Stimulated activated naive CD4-positive, alpha-beta T cell (primary cell): ENCODE measurements around the gene C16orf89.
A peak's percentile ranks its signal among the peaks of the same experiment; 100 is the strongest.
"Not testable (repeated sequence)": the region's sequence is repeated elsewhere in the genome, so short reads cannot be mapped to it uniquely, and the experiment has no call there.

Experiments
- DNase-seq, 6 experiments: peaks; one replicate each; lab custom pipeline; 2025; lab: John Stamatoyannopoulos, UW

Gene C16orf89

GRCh38 chr16:5084802-5085201 lies 19.0 kb upstream of the C16orf89 start:
- DNase-seq, result peak in 5 of 6 experiments; percentile 30 to 49 (median 34)

GRCh38 chr16:5084099-5084731 lies 18.5 kb upstream of the C16orf89 start:
- not testable (repeated sequence) for DNase-seq

GRCh38 chr16:5083646-5084045 lies 17.9 kb upstream of the C16orf89 start:
- not testable (repeated sequence) for DNase-seq

GRCh38 chr16:5080996-5081395 lies 15.2 kb upstream of the C16orf89 start:
- DNase-seq, result not testable (repeated sequence)

GRCh38 chr16:5080461-5080860 lies 14.7 kb upstream of the C16orf89 start:
- DNase-seq, result not testable (repeated sequence)

GRCh38 chr16:5078626-5079025 lies 12.9 kb upstream of the C16orf89 start:
- DNase-seq, result no peak

- DNase-seq, result no peak
Observed at GRCh38 chr16:5077304-5077703, 11.5 kb upstream of the C16orf89 start.

GRCh38 chr16:5075637-5076036 lies 9.9 kb upstream of the C16orf89 start:
- no peak for DNase-seq

- DNase-seq, result not testable (repeated sequence)
Observed at GRCh38 chr16:5073771-5074170, 8.0 kb upstream of the C16orf89 start.

- DNase-seq, result no peak
Observed at GRCh38 chr16:5073279-5073629, 7.5 kb upstream of the C16orf89 start.

- DNase-seq, result no peak
Observed at GRCh38 chr16:5072334-5073278, 6.8 kb upstream of the C16orf89 start.

GRCh38 chr16:5071681-5072333 lies 6.1 kb upstream of the C16orf89 start, which contains the start of gene ALG1:
TSS of gene ALG1 (plus strand) at chr16:5071843. CDS start at chr16:5071850, 7 bp downstream.
- peak; percentile 74 to 86 (median 84) for DNase-seq

- DNase-seq, result no peak
Observed at GRCh38 chr16:5071341-5071680, 5.6 kb upstream of the C16orf89 start.

GRCh38 chr16:5070431-5071186 lies 4.9 kb upstream of the C16orf89 start:
- no peak for DNase-seq

GRCh38 chr16:5069854-5070253 lies 4.1 kb upstream of the C16orf89 start:
- no peak for DNase-seq

- no peak for DNase-seq
Observed at GRCh38 chr16:5069048-5069447, 3.3 kb upstream of the C16orf89 start.

GRCh38 chr16:5066511-5066910 lies 755 bp upstream of the C16orf89 start:
- no peak for DNase-seq

GRCh38 chr16:5065326-5065725 lies 430 bp downstream of the C16orf89 start:
- DNase-seq, result no peak

- DNase-seq, result no peak
Observed at GRCh38 chr16:5064915-5065314, 841 bp downstream of the C16orf89 start.

- no peak for DNase-seq
Observed at GRCh38 chr16:5062790-5063765, 2.7 kb downstream of the C16orf89 start.

- DNase-seq, result no peak
Observed at GRCh38 chr16:5062051-5062450, 3.7 kb downstream of the C16orf89 start.
